Endothelial cell of umbilical vein (primary cell): Measurements from ENCODE around the gene CDX1. TPM values are rescaled to one million over a fixed set of nuclear protein-coding genes. Genes with fewer than 3 reads are reported as not detected.

ENCODE experiments used
- BruUV-seq: library from RNA; stranded (reverse); fragments of 400-500 nt; replicated peaks from 2 replicates; lab custom pipeline; 2021; lab: Mats Ljungman, UMichigan
- CTCF ChIA-PET: fragments of 300-600, 350-600 bp; sonication (Branson Sonifier 250); formaldehyde crosslinking; loops from one replicate; lab custom pipeline; 2021; ENCODE audit warnings: antibody characterized with exemption, inconsistent platforms; lab: Charles Lee
- POLR2A ChIA-PET: fragments of 300-600, 350-600 bp; sonication (Branson Sonifier 250); formaldehyde crosslinking; loops from one replicate; lab custom pipeline; 2021; ENCODE audit warnings: antibody characterized with exemption, inconsistent platforms; lab: Charles Lee
- DNase-seq: peaks from one replicate; pipeline ENCODE4 v3.0.0-alpha.2; 2011; ENCODE audit warnings: low read depth, low spot score
- FAIRE-seq: peaks from 2 replicates; lab custom pipeline; 2011; peaks lifted over from hg19 to GRCh38; lab: Jason Lieb, UNC
- H2AFZ ChIP-seq: 2 replicates; pipeline ENCODE4 v1.6.0; 2012; ENCODE audit warnings: low read depth, low read length, control low read depth, inconsistent platforms
- H3K27ac ChIP-seq: 2 replicates; pipeline ENCODE4 v1.5.1; 2011; ENCODE audit warnings: low read depth, mild to moderate bottlenecking, control low read depth, low read length, moderate library complexity; ENCODE audit not compliant: insufficient read depth
- H3K27me3 ChIP-seq, 2 experiments: 2 replicates each; pipeline versions ENCODE4 v1.6.0 to v1.6.1; 2011; ENCODE audit warnings: low read length in 2 of 2, mixed read lengths in 1 of 2; ENCODE audit not compliant: control insufficient read depth in 2 of 2, insufficient read depth in 2 of 2
- H3K36me3 ChIP-seq, 2 experiments: 2 replicates in 1 of 2; 3 replicates in 1 of 2; pipeline ENCODE4 v1.5.1; 2011; ENCODE audit warnings: low read length in 2 of 2, mild to moderate bottlenecking in 1 of 2, moderate library complexity in 1 of 2; ENCODE audit not compliant: control insufficient read depth in 2 of 2, insufficient read depth in 2 of 2; ENCODE audit errors: extremely low read depth in 1 of 2
- H3K4me1 ChIP-seq: 3 replicates; pipeline ENCODE4 v1.5.1; 2011; ENCODE audit warnings: mild to moderate bottlenecking, low read length; ENCODE audit not compliant: control insufficient read depth, insufficient read depth; ENCODE audit errors: extremely low read depth
- H3K4me2 ChIP-seq: 2 replicates; pipeline ENCODE4 v1.6.1; 2011; ENCODE audit warnings: low read length, control low read depth, mixed read lengths; ENCODE audit not compliant: insufficient read depth
- H3K4me3 ChIP-seq, 3 experiments: fragments of 200-600 bp in 1 of 3; sonication (generic), shearing (Covaris generic) in 1 of 3; replicated peaks in 1 of 3; 2 replicates each; pipeline ENCODE4 v1.5.1; 2011 to 2016; ENCODE audit warnings: control low read depth in 3 of 3, low read length in 3 of 3, mild to moderate bottlenecking in 2 of 3, inconsistent platforms in 1 of 3, low read depth in 1 of 3, moderate library complexity in 1 of 3; ENCODE audit not compliant: insufficient read depth in 1 of 3
- H3K79me2 ChIP-seq: 2 replicates; pipeline ENCODE4 v1.6.0; 2012; ENCODE audit warnings: low read length, inconsistent platforms; ENCODE audit not compliant: control insufficient read depth, insufficient read depth
- H3K9ac ChIP-seq: replicated peaks from 2 replicates; pipeline ENCODE3; 2011; ENCODE audit warnings: low read length, control low read depth; ENCODE audit not compliant: insufficient read depth; ENCODE audit errors: extremely low read depth
- H3K9me1 ChIP-seq: replicated peaks from 3 replicates; pipeline ENCODE4 v1.6.0; 2011; ENCODE audit warnings: mild to moderate bottlenecking, low read length; ENCODE audit not compliant: control insufficient read depth, insufficient read depth; ENCODE audit errors: extremely low read depth
- H3K9me3 ChIP-seq: replicated peaks from 2 replicates; pipeline ENCODE4 v1.5.1; 2012; ENCODE audit warnings: low read length, inconsistent platforms; ENCODE audit not compliant: control insufficient read depth, insufficient read depth
- H4K20me1 ChIP-seq: replicated peaks from 2 replicates; pipeline ENCODE3; 2011; ENCODE audit warnings: mild to moderate bottlenecking, low read length; ENCODE audit not compliant: control insufficient read depth, insufficient read depth; ENCODE audit errors: extremely low read depth
- CTCF ChIP-seq, 2 donors: IDR thresholded peaks; 1 replicate in 1 of 2; 2 replicates in 1 of 2; pipeline ENCODE4 v1.5.1; 2011; ENCODE audit warnings: low read length in 2 of 2, mild to moderate bottlenecking in 2 of 2, moderate library complexity in 2 of 2, control low read depth in 1 of 2, inconsistent platforms in 1 of 2, low read depth in 1 of 2; ENCODE audit not compliant: insufficient read depth in 1 of 2; ENCODE audit errors: extremely low read depth in 1 of 2
- EZH2 ChIP-seq: IDR thresholded peaks from 2 replicates; pipeline ENCODE4 v1.6.1; 2012; ENCODE audit warnings: borderline replicate concordance, low read depth, mild to moderate bottlenecking, moderate library complexity, low read length, inconsistent platforms; ENCODE audit not compliant: severe bottlenecking
- FOS ChIP-seq: IDR thresholded peaks from 2 replicates; pipeline ENCODE4 v1.6.1; 2011; ENCODE audit warnings: mild to moderate bottlenecking, low read length, moderate library complexity, borderline replicate concordance; ENCODE audit not compliant: insufficient read depth
- GATA2 ChIP-seq: IDR thresholded peaks from 2 replicates; pipeline ENCODE4 v1.7.0; 2011; ENCODE audit warnings: low read depth, mild to moderate bottlenecking, moderate library complexity, mixed read lengths, low read length; ENCODE audit not compliant: insufficient read length, insufficient read depth
- JUN ChIP-seq: IDR thresholded peaks from 2 replicates; pipeline ENCODE4 v1.6.1; 2011; ENCODE audit warnings: borderline replicate concordance, low read depth; ENCODE audit not compliant: insufficient read length, insufficient read depth
- MYC ChIP-seq: IDR thresholded peaks from one replicate; pipeline ENCODE4 v1.6.1; 2011; ENCODE audit warnings: mild to moderate bottlenecking, low read depth, low read length
- dilution Hi-C: fragments of 300-500 bp; cut with MboI; formaldehyde crosslinking; loops from one replicate; pipeline ENCODE4 v1.15.0; 2019; ENCODE audit warnings: low sequenced_read_pairs; ENCODE audit not compliant: extremely low pct_ligation_motif_present
- intact Hi-C: fragments of 100-400 bp; cut with micrococcal nuclease; formaldehyde crosslinking; loops from one replicate; pipeline ENCODE4 v1.10.0; 2022
- polyA plus RNA-seq, 4 experiments: library from polyadenylated mRNA; depleted of rRNA in 3 of 4; stranded (reverse) in 3 of 4; unstranded in 1 of 4; fragments of >200 nt; gene quantifications; 2 replicates each; pipeline versions ENCODE4 v1.2.1 to v1.2.3, GENCODE V29; 2011 to 2012; ENCODE audit warnings: missing spikeins in 1 of 4
- total RNA-seq: library from RNA; stranded (reverse); gene quantifications from 2 replicates; pipeline ENCODE4 v1.2.3, GENCODE V29; 2021
- TF ChIP-seq, protein P1 (sequence below): IDR thresholded peaks from 2 replicates; pipeline ENCODE4 v1.6.1; 2011; ENCODE audit not compliant: insufficient read depth, insufficient read length

The CDX1 gene
- total and polyA plus RNA-seq, 2 donors (not counting 3 experiments of a cell fraction or from before 2014, with no cell fraction given): not detected

DNA sequence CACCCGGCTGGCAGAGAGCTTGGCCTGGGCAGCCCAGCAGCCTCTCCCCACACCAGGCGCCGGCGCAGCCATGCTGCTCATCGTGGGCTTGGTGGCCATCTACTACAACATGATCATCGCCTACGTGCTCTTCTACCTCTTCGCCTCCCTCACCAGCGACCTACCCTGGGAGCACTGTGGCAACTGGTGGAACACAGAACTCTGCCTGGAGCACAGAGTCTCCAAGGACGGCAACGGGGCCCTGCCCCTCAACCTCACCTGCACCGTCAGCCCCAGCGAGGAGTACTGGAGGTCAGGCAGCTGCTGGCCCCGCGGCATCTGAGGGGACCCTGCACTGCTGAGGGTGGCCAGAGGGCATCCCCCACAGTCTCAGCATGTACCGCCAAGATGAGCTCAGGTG lies 30.4 kb downstream of the CDX1 start:
- no peaks in the 10 kb centered on the region for H3K4me1 ChIP-seq
- intact Hi-C loops (no loop called here), dilution Hi-C loops (no loop called here)
- H3K27me3 ChIP-seq: peaks cover 16 to 17% of the 10 kb centered on the region in 2 experiments
- no TSS peak for BruUV-seq
- TF ChIP-seq FOS: no peak
- TF ChIP-seq JUN: no peak
- no peak for TF ChIP-seq CTCF (IDR thresholded peaks at IDR 0.05; ENCODE audit: extremely low read depth in 1 of 2, insufficient read depth in 1 of 2, low read depth in 1 of 2, low read length in 2 of 2)
- no peak for TF ChIP-seq MYC
- TF ChIP-seq, protein P1, sequence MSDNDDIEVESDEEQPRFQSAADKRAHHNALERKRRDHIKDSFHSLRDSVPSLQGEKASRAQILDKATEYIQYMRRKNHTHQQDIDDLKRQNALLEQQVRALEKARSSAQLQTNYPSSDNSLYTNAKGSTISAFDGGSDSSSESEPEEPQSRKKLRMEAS: no peak
- TF ChIP-seq EZH2: no peak
- no peak for TF ChIP-seq GATA2
- no peaks in the 10 kb centered on the region for H3K79me2 ChIP-seq
- H3K4me3 ChIP-seq: no peak overlapping the region
- H3K9me1 ChIP-seq: no peaks in the 10 kb centered on the region
- no peak overlapping the region for H3K9ac ChIP-seq
- H3K9me3 ChIP-seq: no peaks in the 10 kb centered on the region
- FAIRE-seq (no peak), DNase-seq (no peak)
- H3K36me3 ChIP-seq: no peaks in the 10 kb centered on the region
- ChIA-PET POLR2A (no interaction called here), CTCF (interaction anchor here (1.2 kb wide), 1 partner anchor 34 kb away, joined by 4 read pairs; no protein-coding TSS in a partner anchor)
- H3K27ac ChIP-seq: no peak overlapping the region
- no peaks in the 10 kb centered on the region for H4K20me1 ChIP-seq
- H2AFZ ChIP-seq: no peak overlapping the region
- H3K4me2 ChIP-seq: no peak overlapping the region
